NCI-H69 (cell line): ENCODE measurements around the gene AFAP1L2.

Experiments
- DNase-seq: peaks from one replicate; lab custom pipeline; 2025; lab: John Stamatoyannopoulos, UW

AFAP1L2 gene

GRCh38 chr10:114288424-114289095, 115.7 kb downstream of the AFAP1L2 start:
- DNase-seq = no peak

DNA sequence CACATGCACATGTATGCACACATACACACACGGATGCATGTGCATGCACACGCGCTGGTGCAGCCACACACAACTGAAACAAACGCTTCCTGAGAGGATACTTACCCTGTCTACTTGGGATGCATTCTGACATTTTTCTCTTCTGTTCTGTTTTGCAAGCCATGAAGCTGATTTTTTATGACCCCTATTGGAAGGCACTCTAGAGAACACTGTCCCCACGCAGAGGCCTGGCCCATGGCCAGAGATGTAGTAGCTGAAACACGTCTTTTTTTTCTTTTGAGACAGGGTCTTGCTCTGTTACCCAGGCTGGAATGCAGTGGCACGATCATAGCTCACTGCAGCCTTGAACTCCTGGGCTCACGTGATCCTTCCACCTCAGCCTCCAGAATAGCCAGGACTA, 117.4 kb downstream of the AFAP1L2 start:
- no peak for DNase-seq

GRCh38 chr10:114285961-114286441, 118.3 kb downstream of the AFAP1L2 start:
- DNase-seq = no peak

- DNase-seq = no peak
These were observed 119.8 kb downstream of the AFAP1L2 start for GRCh38 chr10:114284346-114285071.

GRCh38 chr10:114283535-114284234, 120.6 kb downstream of the AFAP1L2 start:
- DNase-seq = no peak

GRCh38 chr10:114283091-114283490, 121.2 kb downstream of the AFAP1L2 start:
- no peak for DNase-seq

GRCh38 chr10:114282526-114282925, 121.8 kb downstream of the AFAP1L2 start:
- no peak for DNase-seq

DNA sequence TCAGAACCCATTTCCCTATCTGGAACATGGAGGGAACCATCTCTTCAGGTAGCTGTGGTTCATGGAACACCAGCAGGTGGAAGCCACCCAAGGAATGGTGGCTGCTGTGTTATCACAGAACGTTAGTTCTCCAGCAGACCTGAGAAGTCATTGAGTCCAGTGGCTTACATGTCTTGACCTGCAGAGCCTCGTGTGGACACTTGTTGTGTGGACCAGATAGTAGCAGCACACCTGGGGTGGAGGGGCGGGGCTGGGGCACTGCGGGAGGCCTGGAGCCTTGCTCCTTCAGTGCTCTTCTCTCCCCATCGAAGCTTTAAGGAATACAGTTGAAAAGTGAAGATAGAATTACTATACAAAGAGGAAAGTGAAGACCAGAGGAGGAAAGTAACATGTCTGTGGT, 122.8 kb downstream of the AFAP1L2 start:
- DNase-seq = peak; percentile 7

DNA sequence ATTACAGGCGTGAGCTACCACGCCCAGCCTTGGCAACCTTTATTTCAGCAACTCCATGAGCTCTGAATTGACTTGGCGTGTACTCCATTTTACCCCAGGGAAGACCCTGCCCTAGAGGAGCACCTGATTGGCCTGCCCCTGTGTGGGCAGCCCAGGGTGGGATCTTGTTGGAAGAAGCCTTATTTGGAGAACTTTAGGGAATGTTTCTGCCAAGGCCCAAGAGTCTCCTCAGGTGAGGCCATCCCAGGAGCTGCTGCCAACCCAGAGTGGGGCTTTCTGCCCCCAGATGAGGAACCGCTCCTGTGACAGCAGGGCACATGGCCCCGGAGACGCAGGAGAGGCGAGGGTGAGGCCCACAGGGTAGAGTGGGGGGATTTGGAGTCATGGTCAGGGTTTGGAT, 123.3 kb downstream of the AFAP1L2 start:
- DNase-seq = no peak

- DNase-seq = no peak
These were observed 124.2 kb downstream of the AFAP1L2 start for GRCh38 chr10:114279901-114280644.

DNA sequence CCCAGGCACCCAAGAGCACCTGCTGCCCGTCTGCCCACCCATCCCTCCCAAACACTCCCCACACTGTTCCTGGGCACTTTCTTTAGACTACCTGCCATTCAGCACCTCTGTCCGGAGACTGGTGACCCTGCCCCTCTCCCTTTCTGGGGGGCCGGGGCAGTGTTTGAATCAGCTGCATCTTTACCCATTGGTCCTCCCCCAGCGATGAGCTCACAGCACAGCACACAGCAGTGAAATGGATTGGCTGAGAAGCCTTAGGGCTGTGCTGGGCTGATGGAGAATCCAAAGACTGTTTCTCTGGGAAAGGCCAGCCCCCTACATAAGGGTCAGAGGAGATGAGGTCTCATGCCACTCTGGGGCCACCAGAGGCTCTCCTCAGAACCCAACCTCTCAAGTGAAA, 125.0 kb downstream of the AFAP1L2 start:
- no peak for DNase-seq

DNA sequence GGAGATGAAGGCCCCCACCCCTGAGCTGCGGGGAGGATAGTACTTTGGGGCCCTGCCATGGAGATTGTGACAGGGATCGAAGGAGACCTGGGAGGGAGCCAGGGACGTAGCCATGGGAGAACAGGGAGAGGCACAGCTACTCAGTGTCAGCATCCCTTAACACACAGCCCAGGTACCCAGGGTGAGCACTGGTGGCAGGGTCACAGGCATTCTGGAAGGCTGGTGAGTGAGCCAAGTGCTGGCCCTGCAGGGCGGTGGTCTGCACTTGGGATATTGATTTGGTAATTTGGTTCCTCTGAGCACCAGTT, 125.5 kb downstream of the AFAP1L2 start:
- no peak for DNase-seq

- no peak for DNase-seq
These were observed 126.0 kb downstream of the AFAP1L2 start for GRCh38 chr10:114278140-114278883.

- DNase-seq = no peak
These were observed 127.6 kb downstream of the AFAP1L2 start for GRCh38 chr10:114276671-114277070.

- no peak for DNase-seq
These were observed 128.2 kb downstream of the AFAP1L2 start for GRCh38 chr10:114276066-114276465.

DNA sequence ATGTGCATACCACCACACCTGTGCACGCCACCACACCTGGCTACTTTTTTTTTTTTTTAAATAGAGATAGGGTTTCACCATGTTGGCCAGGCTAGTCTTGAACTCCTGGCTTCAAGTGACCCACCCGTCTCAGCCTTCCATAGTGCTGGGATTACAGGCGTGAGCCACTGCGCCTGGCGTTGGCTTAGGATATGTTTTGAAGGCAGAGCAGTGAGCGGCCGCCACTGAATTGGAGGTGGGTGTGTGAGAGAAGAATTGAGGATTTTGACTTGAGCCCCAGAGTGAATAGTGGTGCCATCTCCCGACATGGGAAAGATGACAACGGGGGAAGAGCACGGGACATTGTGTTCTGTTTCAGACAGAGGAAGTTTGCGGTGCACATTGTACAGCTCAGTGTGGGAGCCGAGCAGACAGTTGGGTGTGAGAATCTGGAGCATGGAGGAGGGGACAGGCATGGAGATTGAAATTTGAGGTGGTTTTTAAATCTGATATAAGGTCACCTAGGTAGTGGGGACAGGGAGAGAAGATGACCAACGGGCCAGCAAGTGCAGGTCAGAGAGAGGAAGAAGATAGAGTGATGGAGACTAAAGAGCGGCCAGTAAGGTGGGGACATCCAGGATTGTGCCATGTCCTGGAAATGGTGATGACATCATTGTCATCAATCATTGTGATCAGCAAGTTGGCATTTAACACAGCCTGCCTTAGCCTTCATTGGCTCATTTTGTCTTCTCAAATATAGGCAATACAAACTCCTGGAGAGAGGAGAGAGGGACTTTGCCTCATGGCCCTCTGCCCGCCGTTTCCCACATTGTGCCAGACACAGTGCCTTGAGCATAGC, 129.5 kb downstream of the AFAP1L2 start:
- DNase-seq = no peak

- no peak for DNase-seq
These were observed 130.4 kb downstream of the AFAP1L2 start for GRCh38 chr10:114273910-114274309.

DNA sequence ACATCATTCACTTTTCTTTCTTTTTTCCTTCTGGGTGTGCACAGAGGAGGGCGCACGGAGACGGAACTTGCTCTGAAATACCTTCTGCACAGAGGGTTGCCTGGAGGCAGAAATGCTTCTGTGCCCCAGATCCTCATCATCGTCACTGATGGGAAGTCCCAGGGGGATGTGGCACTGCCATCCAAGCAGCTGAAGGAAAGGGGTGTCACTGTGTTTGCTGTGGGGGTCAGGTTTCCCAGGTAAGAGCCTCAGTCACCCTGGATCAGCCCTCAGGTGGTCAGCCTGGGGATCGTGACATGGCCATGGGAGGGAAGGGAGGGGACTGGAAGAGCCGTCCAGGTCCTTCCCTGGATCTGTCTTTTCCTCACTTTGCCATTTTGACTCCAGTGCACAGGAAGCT, 131.6 kb downstream of the AFAP1L2 start:
- no peak for DNase-seq

- no peak for DNase-seq
These were observed 132.5 kb downstream of the AFAP1L2 start for GRCh38 chr10:114271779-114272167.

DNA sequence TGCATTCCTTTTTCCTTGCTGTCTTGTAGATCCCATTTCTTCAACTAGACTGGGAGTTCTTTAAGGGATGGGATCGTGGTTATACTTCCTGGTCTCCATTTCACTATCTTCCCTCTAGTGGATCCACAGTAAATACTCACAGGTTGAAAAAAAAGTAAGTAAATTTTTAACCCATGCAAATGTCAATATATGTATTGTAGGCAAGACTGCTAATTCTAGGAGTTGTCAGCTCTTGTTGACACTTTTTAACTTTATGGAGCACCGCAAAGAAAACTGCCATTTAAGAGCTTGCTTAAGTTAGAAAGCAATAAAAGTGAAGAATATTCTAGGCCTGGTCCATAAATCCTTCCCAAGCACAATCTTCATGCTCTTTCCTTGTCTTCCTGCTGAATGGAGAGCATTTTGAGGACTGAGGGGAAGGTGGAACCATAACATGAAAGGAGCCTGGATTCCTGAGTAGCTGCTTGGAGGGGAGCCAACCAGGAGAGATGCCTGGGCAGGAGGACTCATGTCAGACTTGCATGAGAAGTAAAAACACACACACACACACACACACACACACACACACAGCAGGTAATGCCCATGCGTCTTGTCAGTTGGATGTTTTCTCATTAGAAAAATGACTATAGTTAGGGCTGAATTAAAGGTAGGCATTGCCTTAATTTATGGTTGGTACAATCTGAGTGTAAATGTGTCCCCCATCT, 133.1 kb downstream of the AFAP1L2 start:
- DNase-seq = no peak
